IMR-90 (cell line): ENCODE data around the gene GABBR2. TPM values are rescaled to one million over a fixed set of nuclear protein-coding genes. Genes with fewer than 3 reads are reported as not detected.

ENCODE experiments used
- ATAC-seq: fragments of 200-7000 bp; cut with Tn5 transposase; 2 replicates; pipeline ENCODE4 v1.9.1; 2020; ENCODE audit warnings: low read depth, mild to moderate bottlenecking, moderate library complexity
- BruUV-seq: library from RNA; stranded (reverse); fragments of 400-500 nt; replicated peaks from 2 replicates; lab custom pipeline; 2021; lab: Mats Ljungman, UMichigan
- CTCF ChIA-PET: fragments of 300-600 bp; formaldehyde crosslinking; extraction: SDS; loops from one replicate; lab custom pipeline; 2021; ENCODE audit warnings: antibody characterized with exemption; lab: Yijun Ruan, JAX
- POLR2A ChIA-PET: fragments of 300-600 bp; sonication (Branson Sonifier 250); formaldehyde crosslinking; loops from one replicate; lab custom pipeline; 2022; ENCODE audit warnings: antibody characterized with exemption; ENCODE audit not compliant: unreplicated experiment; lab: Charles Lee
- DNase-seq: peaks from one replicate; pipeline ENCODE4 v3.0.0; 2013
- H2AFZ ChIP-seq: replicated peaks from 2 replicates; pipeline ENCODE3; 2013; ENCODE audit warnings: low read length, mild to moderate bottlenecking; ENCODE audit not compliant: poor library complexity
- H2AK5ac ChIP-seq: 2 replicates; pipeline ENCODE4 v1.6.1; 2013; ENCODE audit warnings: low read depth, low read length, inconsistent platforms
- H2AK9ac ChIP-seq: replicated peaks from 2 replicates; pipeline ENCODE3; 2013; ENCODE audit warnings: mild to moderate bottlenecking, low read depth, low read length, moderate library complexity; ENCODE audit not compliant: poor library complexity
- H2BK120ac ChIP-seq: 2 replicates; pipeline ENCODE4 v1.6.1; 2013; ENCODE audit warnings: low read depth, low read length, inconsistent platforms
- H2BK15ac ChIP-seq: 3 replicates; pipeline ENCODE4 v1.6.1; 2013; ENCODE audit warnings: low read depth, low read length, inconsistent platforms
- H2BK20ac ChIP-seq: 2 replicates; pipeline ENCODE4 v1.6.1; 2013; ENCODE audit warnings: low read depth, mild to moderate bottlenecking, inconsistent platforms, low read length, moderate library complexity
- H2BK5ac ChIP-seq: 2 replicates; pipeline ENCODE4 v1.6.1; 2013; ENCODE audit warnings: mild to moderate bottlenecking, low read depth, low read length, inconsistent platforms; ENCODE audit not compliant: poor library complexity, severe bottlenecking
- H3K14ac ChIP-seq: replicated peaks from 2 replicates; pipeline ENCODE4 v1.6.1; 2013; ENCODE audit warnings: low read depth, low read length, inconsistent platforms
- H3K18ac ChIP-seq: 2 replicates; pipeline ENCODE4 v1.6.1; 2013; ENCODE audit warnings: low read depth, low read length, control low read depth
- H3K23ac ChIP-seq: 2 replicates; pipeline ENCODE4 v1.6.1; 2013; ENCODE audit warnings: low read depth, low read length, inconsistent platforms
- H3K27ac ChIP-seq: 2 replicates; pipeline ENCODE4 v1.5.1; 2013; ENCODE audit warnings: mild to moderate bottlenecking, control low read depth, low read length; ENCODE audit not compliant: insufficient read depth
- H3K27me3 ChIP-seq: 2 replicates; pipeline ENCODE4 v1.6.1; 2013; ENCODE audit warnings: low read length; ENCODE audit not compliant: control insufficient read depth, insufficient read depth
- H3K36me3 ChIP-seq: 2 replicates; pipeline ENCODE4 v1.6.1; 2013; ENCODE audit warnings: low read length, mixed read lengths; ENCODE audit not compliant: control insufficient read depth, insufficient read depth
- H3K4ac ChIP-seq: 2 replicates; pipeline ENCODE4 v1.6.1; 2013; ENCODE audit warnings: low read depth, low read length, inconsistent platforms
- H3K4me1 ChIP-seq: 2 replicates; pipeline ENCODE4 v1.6.1; 2013; ENCODE audit warnings: low read length, mixed read lengths; ENCODE audit not compliant: control insufficient read depth, insufficient read depth
- H3K4me2 ChIP-seq: 2 replicates; pipeline ENCODE4 v1.6.1; 2013; ENCODE audit warnings: low read depth, mild to moderate bottlenecking, control low read depth, low read length, moderate library complexity
- H3K4me3 ChIP-seq: 2 replicates; pipeline ENCODE4 v1.5.1; 2013; ENCODE audit warnings: low read depth, mild to moderate bottlenecking, control low read depth, low read length, moderate library complexity; ENCODE audit not compliant: insufficient read depth
- H3K56ac ChIP-seq: 2 replicates; pipeline ENCODE4 v1.6.1; 2013; ENCODE audit warnings: low read length, inconsistent platforms; ENCODE audit not compliant: insufficient read depth; ENCODE audit errors: extremely low read depth
- H3K79me1 ChIP-seq, 2 experiments: 2 replicates each; pipeline ENCODE4 v1.6.1; 2013; ENCODE audit warnings: low read length in 2 of 2, inconsistent platforms in 1 of 2, low read depth in 1 of 2
- H3K9ac ChIP-seq: 2 replicates; pipeline ENCODE4 v1.6.1; 2013; ENCODE audit warnings: low read depth, low read length, control low read depth
- H3K9me1 ChIP-seq: 2 replicates; pipeline ENCODE4 v1.6.1; 2013; ENCODE audit warnings: low read length, inconsistent platforms; ENCODE audit not compliant: insufficient read depth
- H3K9me3 ChIP-seq: 2 replicates; pipeline ENCODE4 v1.6.1; 2013; ENCODE audit warnings: low read length; ENCODE audit not compliant: control insufficient read depth, insufficient read depth
- H4K20me1 ChIP-seq: 2 replicates; pipeline ENCODE4 v1.6.1; 2013; ENCODE audit warnings: low read length, inconsistent platforms; ENCODE audit not compliant: insufficient read depth
- H4K5ac ChIP-seq: 2 replicates; pipeline ENCODE4 v1.6.1; 2013; ENCODE audit warnings: mild to moderate bottlenecking, low read depth, low read length, control low read depth
- H4K8ac ChIP-seq, 2 experiments: 2 replicates each; pipeline ENCODE4 v1.6.1; 2013; ENCODE audit warnings: low read depth in 2 of 2, low read length in 2 of 2, control low read depth in 1 of 2, inconsistent platforms in 1 of 2
- H4K91ac ChIP-seq: 2 replicates; pipeline ENCODE4 v1.6.1; 2013; ENCODE audit warnings: low read depth, low read length, inconsistent platforms; ENCODE audit not compliant: insufficient read depth
- BHLHE40 ChIP-seq: fragments of 150-350 bp; IDR thresholded peaks from 2 replicates; pipeline ENCODE4 v1.6.1; 2016; ENCODE audit warnings: mild to moderate bottlenecking, low read depth, low read length
- CEBPB ChIP-seq: IDR thresholded peaks from 2 replicates; pipeline ENCODE4 v1.6.1; 2012; ENCODE audit warnings: low read depth, low read length, improper control_type of control experiment
- CHD1 ChIP-seq: IDR thresholded peaks from 2 replicates; pipeline ENCODE4 v1.6.1; 2012; ENCODE audit warnings: low read depth, low read length, improper control_type of control experiment
- FOS ChIP-seq: fragments of 150-350 bp; IDR thresholded peaks from 2 replicates; pipeline ENCODE4 v1.6.1; 2016; ENCODE audit warnings: low read depth, low read length
- MAFK ChIP-seq: IDR thresholded peaks from 2 replicates; pipeline ENCODE4 v1.6.1; 2012; ENCODE audit warnings: low read depth, low read length, improper control_type of control experiment
- MAZ ChIP-seq: IDR thresholded peaks from 2 replicates; pipeline ENCODE4 v1.6.1; 2012; ENCODE audit warnings: low read depth, mild to moderate bottlenecking, low read length, improper control_type of control experiment, moderate library complexity, borderline replicate concordance
- MXI1 ChIP-seq: IDR thresholded peaks from 2 replicates; pipeline ENCODE4 v1.6.1; 2012; ENCODE audit warnings: low read depth, mild to moderate bottlenecking, low read length, moderate library complexity, borderline replicate concordance
- NFE2L2 ChIP-seq: fragments of 150-350 bp; IDR thresholded peaks from 2 replicates; pipeline ENCODE4 v1.6.1; 2016; ENCODE audit warnings: low read depth, mild to moderate bottlenecking, low read length
- POLR2A ChIP-seq: IDR thresholded peaks from 2 replicates; pipeline ENCODE4 v1.6.1; 2012; ENCODE audit warnings: mild to moderate bottlenecking, low read depth, low read length
- RAD21 ChIP-seq: IDR thresholded peaks from 2 replicates; pipeline ENCODE4 v1.6.1; 2012; ENCODE audit warnings: low read length, improper control_type of control experiment
- RCOR1 ChIP-seq: IDR thresholded peaks from 2 replicates; pipeline ENCODE4 v1.6.1; 2012; ENCODE audit warnings: mild to moderate bottlenecking, low read length, improper control_type of control experiment; ENCODE audit not compliant: insufficient replicate concordance
- RFX5 ChIP-seq: IDR thresholded peaks from 2 replicates; pipeline ENCODE4 v1.8.0; 2012; ENCODE audit warnings: low read depth, mild to moderate bottlenecking, low read length, moderate library complexity
- SMC3 ChIP-seq: fragments of 150-350 bp; IDR thresholded peaks from 2 replicates; pipeline ENCODE4 v1.6.1; 2016; ENCODE audit warnings: low read depth, mild to moderate bottlenecking, antibody characterized with exemption, low read length, moderate library complexity
- WGBS, 2 experiments: methylation state at CpG; one replicate each; pipeline versions ENCODE4 v1.1.5 to v1.1.7; 2013; ENCODE audit warnings: missing lambda C conversion rate in 2 of 2; ENCODE audit not compliant: insufficient read length in 1 of 2; ENCODE audit errors: extremely low coverage in 2 of 2; 5-methylcytosine and 5-hydroxymethylcytosine counted together
- dilution Hi-C: fragments of 300-500 bp; cut with HindIII; formaldehyde crosslinking; loops from one replicate; pipeline ENCODE4 v1.14.3; 2018; ENCODE audit warnings: low sequenced_read_pairs; ENCODE audit not compliant: unreplicated experiment
- in situ Hi-C: fragments of 300-500 bp; cut with MboI; formaldehyde crosslinking; loops from 3 replicates; pipeline ENCODE4 v1.14.3; 2019; ENCODE audit warnings: low sequenced_read_pairs, inconsistent platforms, mixed read lengths
- intact Hi-C: fragments of 100-400 bp; cut with micrococcal nuclease; formaldehyde crosslinking; loops from 2 replicates; pipeline ENCODE4 v1.10.0; 2022
- polyA plus RNA-seq, 3 experiments: library from polyadenylated mRNA; depleted of rRNA; stranded (reverse); fragments of >200 nt; gene quantifications; 2 replicates each; pipeline ENCODE4 v1.2.3, GENCODE V29; 2012; ENCODE audit warnings: low replicate concordance in 1 of 3
- total RNA-seq: library from RNA; depleted of rRNA; stranded (reverse); fragments of >200 nt; gene quantifications from 2 replicates; pipeline ENCODE4 v1.2.3, GENCODE V29; 2012
- TF ChIP-seq, protein P1 (sequence below): conservative IDR thresholded peaks from 2 replicates; pipeline ENCODE4 v1.5.1; 2012; ENCODE audit warnings: mild to moderate bottlenecking, low read depth, low read length, improper control_type of control experiment
- TF ChIP-seq, protein P2 (sequence below): fragments of 150-350 bp; IDR thresholded peaks from 2 replicates; pipeline ENCODE4 v1.6.1; 2017; ENCODE audit warnings: mild to moderate bottlenecking, antibody characterized with exemption, low read length, low read depth
- TF ChIP-seq, protein P3 (sequence below): fragments of 150-350 bp; IDR thresholded peaks from 2 replicates; pipeline ENCODE4 v1.6.1; 2016; ENCODE audit warnings: low read depth, mild to moderate bottlenecking, low read length, moderate library complexity, borderline replicate concordance

Gene GABBR2
- total and polyA plus RNA-seq, 2 of the 4 experiments (the other 2 are of a cell fraction) = 14.2 to 20.3 TPM

DNA sequence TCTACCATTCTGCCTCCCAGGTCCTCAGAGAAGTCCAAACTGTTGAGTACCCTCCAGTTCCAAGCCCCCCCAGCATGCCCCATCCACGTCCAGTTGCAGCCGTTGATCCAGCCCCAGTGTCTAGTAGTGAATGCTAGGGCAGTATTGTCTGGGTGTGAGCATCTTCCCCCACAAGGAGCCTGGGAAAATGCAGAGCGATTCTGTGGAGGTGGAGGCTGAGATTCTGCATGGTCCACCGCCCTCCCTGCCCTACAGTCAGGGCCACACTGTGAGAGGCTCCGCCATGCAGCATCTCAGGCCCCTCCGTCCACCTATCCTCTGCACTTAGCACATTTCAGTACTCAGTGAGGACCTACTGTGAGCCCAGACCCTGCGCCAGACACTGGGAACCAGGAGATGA, 135.9 kb downstream of the GABBR2 start:
- ATAC-seq = no peak

More for the DNA sequence above, 135.9 kb downstream of the GABBR2 start:
- no peak overlapping the region for H2AK9ac ChIP-seq
- no peak overlapping the region for H3K18ac ChIP-seq
- intact Hi-C loops = loop anchor here (10.0 kb wide), 1 partner anchor 132 kb away; the partner anchor contains the start of gene GABBR2
- H3K4me1 ChIP-seq = peaks cover 14% of the 10 kb centered on the region
- no peaks in the 10 kb centered on the region for H4K20me1 ChIP-seq
- DNase-seq = no peak
- no peaks in the 10 kb centered on the region for H3K9me3 ChIP-seq
- CTCF ChIA-PET = no interaction called here
- no peak overlapping the region for H4K5ac ChIP-seq
- dilution Hi-C loops = no loop called here
- in situ Hi-C loops = no loop called here
- H3K4me3 ChIP-seq = no peak overlapping the region
- no CpG with 5 or more reads among the region's 7 CpGs for WGBS, 2 experiments
- H3K27ac ChIP-seq = no peak overlapping the region
- no peak overlapping the region for H2AFZ ChIP-seq
- no peak overlapping the region for H2BK5ac ChIP-seq
- H2BK120ac ChIP-seq = no peak overlapping the region
- H3K4me2 ChIP-seq = no peak overlapping the region
- H2BK15ac ChIP-seq = no peak overlapping the region
- no peak overlapping the region for H3K14ac ChIP-seq
- no peaks in the 10 kb centered on the region; the same call in 1 of the 2 replicates for H3K27me3 ChIP-seq
- H3K23ac ChIP-seq = no peak overlapping the region
- no peak overlapping the region for H2BK20ac ChIP-seq
- H4K91ac ChIP-seq = no peak overlapping the region
- H3K56ac ChIP-seq = no peak overlapping the region
- H3K9ac ChIP-seq = no peak overlapping the region
- no TSS peak for BruUV-seq
- TF ChIP-seq MAFK (no peak), RCOR1 (no peak), MAZ (no peak), POLR2A (no peak), RFX5 (no peak), MXI1 (no peak), NFE2L2 (no peak), RAD21 (no peak), SMC3 (no peak), CHD1 (no peak), BHLHE40 (no peak), CEBPB (no peak), FOS (no peak)
- TF ChIP-seq, protein P1, sequence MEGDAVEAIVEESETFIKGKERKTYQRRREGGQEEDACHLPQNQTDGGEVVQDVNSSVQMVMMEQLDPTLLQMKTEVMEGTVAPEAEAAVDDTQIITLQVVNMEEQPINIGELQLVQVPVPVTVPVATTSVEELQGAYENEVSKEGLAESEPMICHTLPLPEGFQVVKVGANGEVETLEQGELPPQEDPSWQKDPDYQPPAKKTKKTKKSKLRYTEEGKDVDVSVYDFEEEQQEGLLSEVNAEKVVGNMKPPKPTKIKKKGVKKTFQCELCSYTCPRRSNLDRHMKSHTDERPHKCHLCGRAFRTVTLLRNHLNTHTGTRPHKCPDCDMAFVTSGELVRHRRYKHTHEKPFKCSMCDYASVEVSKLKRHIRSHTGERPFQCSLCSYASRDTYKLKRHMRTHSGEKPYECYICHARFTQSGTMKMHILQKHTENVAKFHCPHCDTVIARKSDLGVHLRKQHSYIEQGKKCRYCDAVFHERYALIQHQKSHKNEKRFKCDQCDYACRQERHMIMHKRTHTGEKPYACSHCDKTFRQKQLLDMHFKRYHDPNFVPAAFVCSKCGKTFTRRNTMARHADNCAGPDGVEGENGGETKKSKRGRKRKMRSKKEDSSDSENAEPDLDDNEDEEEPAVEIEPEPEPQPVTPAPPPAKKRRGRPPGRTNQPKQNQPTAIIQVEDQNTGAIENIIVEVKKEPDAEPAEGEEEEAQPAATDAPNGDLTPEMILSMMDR = no peak
- TF ChIP-seq, protein P2, sequence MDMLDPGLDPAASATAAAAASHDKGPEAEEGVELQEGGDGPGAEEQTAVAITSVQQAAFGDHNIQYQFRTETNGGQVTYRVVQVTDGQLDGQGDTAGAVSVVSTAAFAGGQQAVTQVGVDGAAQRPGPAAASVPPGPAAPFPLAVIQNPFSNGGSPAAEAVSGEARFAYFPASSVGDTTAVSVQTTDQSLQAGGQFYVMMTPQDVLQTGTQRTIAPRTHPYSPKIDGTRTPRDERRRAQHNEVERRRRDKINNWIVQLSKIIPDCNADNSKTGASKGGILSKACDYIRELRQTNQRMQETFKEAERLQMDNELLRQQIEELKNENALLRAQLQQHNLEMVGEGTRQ = no peak
- TF ChIP-seq, protein P3, sequence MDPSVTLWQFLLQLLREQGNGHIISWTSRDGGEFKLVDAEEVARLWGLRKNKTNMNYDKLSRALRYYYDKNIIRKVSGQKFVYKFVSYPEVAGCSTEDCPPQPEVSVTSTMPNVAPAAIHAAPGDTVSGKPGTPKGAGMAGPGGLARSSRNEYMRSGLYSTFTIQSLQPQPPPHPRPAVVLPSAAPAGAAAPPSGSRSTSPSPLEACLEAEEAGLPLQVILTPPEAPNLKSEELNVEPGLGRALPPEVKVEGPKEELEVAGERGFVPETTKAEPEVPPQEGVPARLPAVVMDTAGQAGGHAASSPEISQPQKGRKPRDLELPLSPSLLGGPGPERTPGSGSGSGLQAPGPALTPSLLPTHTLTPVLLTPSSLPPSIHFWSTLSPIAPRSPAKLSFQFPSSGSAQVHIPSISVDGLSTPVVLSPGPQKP = no peak
- POLR2A ChIA-PET = no interaction called here
- peaks cover 0 to 11% of the 10 kb centered on the region in 2 experiments; a peak in 2 of 4 replicates for H3K79me1 ChIP-seq
- peaks cover 10% of the 10 kb centered on the region for H3K9me1 ChIP-seq
- H3K4ac ChIP-seq = no peak overlapping the region
- no peak overlapping the region for H4K8ac ChIP-seq
- H3K36me3 ChIP-seq = peaks cover 3% of the 10 kb centered on the region; the same call in 1 of the 2 replicates
- H2AK5ac ChIP-seq = no peak overlapping the region
